H9 (cell line): ENCODE data around the gene USP13. TPM values are rescaled to one million over a fixed set of nuclear protein-coding genes. Genes with fewer than 3 reads are reported as not detected.

ENCODE experiments used
- DNase-seq: peaks from one replicate; pipeline ENCODE4 v3.0.0-alpha.2; 2017
- H2AFZ ChIP-seq: one replicate; pipeline ENCODE4 v1.6.1; 2013; ENCODE audit warnings: mild to moderate bottlenecking, low read length, control low read depth, moderate library complexity
- H2AK5ac ChIP-seq: 2 replicates; pipeline ENCODE4 v1.6.1; 2013; ENCODE audit warnings: low read length, control low read depth, mixed read lengths; ENCODE audit not compliant: insufficient read length
- H2BK120ac ChIP-seq: one replicate; pipeline ENCODE4 v1.6.1; 2013; ENCODE audit warnings: low read depth, mild to moderate bottlenecking, low read length, control low read depth, inconsistent platforms; ENCODE audit not compliant: poor library complexity, severe bottlenecking
- H2BK12ac ChIP-seq: 2 replicates; pipeline ENCODE4 v1.6.1; 2013; ENCODE audit warnings: low read length, control low read depth, mixed read lengths, low read depth; ENCODE audit not compliant: insufficient read length
- H2BK15ac ChIP-seq: 2 replicates; pipeline ENCODE4 v1.6.1; 2013; ENCODE audit warnings: low read depth, low read length, control low read depth
- H2BK20ac ChIP-seq: one replicate; pipeline ENCODE4 v1.6.1; 2013; ENCODE audit warnings: low read depth, mild to moderate bottlenecking, low read length, control low read depth, inconsistent platforms; ENCODE audit not compliant: poor library complexity, severe bottlenecking
- H2BK5ac ChIP-seq: 2 replicates; pipeline ENCODE4 v1.6.1; 2013; ENCODE audit warnings: low read length, control low read depth, mixed read lengths; ENCODE audit not compliant: insufficient read length
- H3K14ac ChIP-seq: 2 replicates; pipeline ENCODE4 v1.6.1; 2013; ENCODE audit warnings: low read length, control low read depth; ENCODE audit not compliant: insufficient read depth
- H3K18ac ChIP-seq: 2 replicates; pipeline ENCODE4 v1.6.1; 2013; ENCODE audit warnings: low read depth, mild to moderate bottlenecking, mixed read lengths, low read length, control low read depth; ENCODE audit not compliant: insufficient read length
- H3K23ac ChIP-seq: 2 replicates; pipeline ENCODE4 v1.6.1; 2013; ENCODE audit warnings: low read length, control low read depth, mixed read lengths, low read depth; ENCODE audit not compliant: insufficient read length
- H3K23me2 ChIP-seq: 2 replicates; pipeline ENCODE4 v1.6.1; 2013; ENCODE audit warnings: low read depth, mild to moderate bottlenecking, mixed read lengths, low read length, control low read depth; ENCODE audit not compliant: insufficient read length, poor library complexity, severe bottlenecking
- H3K27ac ChIP-seq: 2 replicates; pipeline ENCODE4 v1.5.1; 2013; ENCODE audit warnings: low read length, control low read depth, mixed read lengths, low read depth; ENCODE audit not compliant: insufficient read length
- H3K27me3 ChIP-seq: 2 replicates; pipeline ENCODE4 v1.6.1; 2013; ENCODE audit warnings: low read length, control low read depth, inconsistent platforms; ENCODE audit not compliant: insufficient read depth
- H3K4ac ChIP-seq: 2 replicates; pipeline ENCODE4 v1.6.1; 2013; ENCODE audit warnings: low read depth, mild to moderate bottlenecking, control low read depth, inconsistent platforms, low read length, moderate library complexity
- H3K4me1 ChIP-seq: 2 replicates; pipeline ENCODE4 v1.6.1; 2013; ENCODE audit warnings: low read length, control low read depth, inconsistent platforms; ENCODE audit not compliant: insufficient read depth
- H3K4me2 ChIP-seq: 2 replicates; pipeline ENCODE4 v1.6.1; 2013; ENCODE audit warnings: low read length, control low read depth, mixed read lengths; ENCODE audit not compliant: insufficient read length, insufficient read depth
- H3K56ac ChIP-seq: 2 replicates; pipeline ENCODE4 v1.6.1; 2013; ENCODE audit warnings: low read depth, mild to moderate bottlenecking, mixed read lengths, low read length, control low read depth; ENCODE audit not compliant: insufficient read length
- H3K79me1 ChIP-seq: 2 replicates; pipeline ENCODE4 v1.6.1; 2013; ENCODE audit warnings: low read depth, mild to moderate bottlenecking, moderate library complexity, low read length, control low read depth, inconsistent platforms; ENCODE audit not compliant: insufficient read depth, poor library complexity, severe bottlenecking
- H3K79me2 ChIP-seq: 2 replicates; pipeline ENCODE4 v1.6.1; 2013; ENCODE audit warnings: low read length, control low read depth, inconsistent platforms; ENCODE audit not compliant: insufficient read depth
- H3K9ac ChIP-seq: 2 replicates; pipeline ENCODE4 v1.6.1; 2013; ENCODE audit warnings: low read length, control low read depth, mixed read lengths; ENCODE audit not compliant: insufficient read length; ENCODE audit errors: extremely low read depth
- H3K9me3 ChIP-seq: one replicate; pipeline ENCODE4 v1.6.1; 2013; ENCODE audit warnings: low read depth, low read length, inconsistent platforms; ENCODE audit not compliant: control insufficient read depth
- H3T11ph ChIP-seq: one replicate; pipeline ENCODE4 v1.6.1; 2013; ENCODE audit warnings: mild to moderate bottlenecking, low read length, control low read depth, inconsistent platforms
- H4K20me1 ChIP-seq: one replicate; pipeline ENCODE4 v1.6.1; 2013; ENCODE audit not compliant: control insufficient read depth, insufficient read length, insufficient read depth
- H4K5ac ChIP-seq: 2 replicates; pipeline ENCODE4 v1.6.1; 2013; ENCODE audit warnings: low read depth, mild to moderate bottlenecking, mixed read lengths, low read length, control low read depth; ENCODE audit not compliant: insufficient read length
- H4K8ac ChIP-seq: replicated peaks from 2 replicates; pipeline ENCODE4 v1.6.1; 2013; ENCODE audit warnings: low read length, control low read depth, mixed read lengths, low read depth; ENCODE audit not compliant: insufficient read length
- H4K91ac ChIP-seq: 2 replicates; pipeline ENCODE4 v1.6.1; 2013; ENCODE audit warnings: low read depth, mild to moderate bottlenecking, moderate library complexity, mixed read lengths, low read length, control low read depth; ENCODE audit not compliant: insufficient read length
- H3K27ac Mint-ChIP-seq, 3 experiments: 2 replicates in 2 of 3; 3 replicates in 1 of 3; pipeline ENCODE4 v1.8.0; 2020 to 2021; ENCODE audit warnings: mixed read lengths in 3 of 3, mild to moderate bottlenecking in 1 of 3, moderate library complexity in 1 of 3
- H3K27me3 Mint-ChIP-seq: 2 replicates; pipeline ENCODE4 v1.8.0; 2021; ENCODE audit warnings: low read depth, mild to moderate bottlenecking, moderate library complexity, mixed read lengths
- H3K36me3 Mint-ChIP-seq, 3 experiments: 2 replicates in 2 of 3; 3 replicates in 1 of 3; pipeline ENCODE4 v1.8.0; 2020 to 2021; ENCODE audit warnings: low read depth in 3 of 3, mixed read lengths in 3 of 3; ENCODE audit not compliant: insufficient read depth in 1 of 3
- H3K4me1 Mint-ChIP-seq, 2 experiments: 2 replicates each; pipeline ENCODE4 v1.8.0; 2020; ENCODE audit warnings: mixed read lengths in 2 of 2
- H3K4me3 Mint-ChIP-seq, 2 experiments: 2 replicates in 1 of 2; 3 replicates in 1 of 2; pipeline ENCODE4 v1.8.0; 2020 to 2021; ENCODE audit warnings: mild to moderate bottlenecking in 2 of 2, mixed read lengths in 2 of 2, moderate library complexity in 1 of 2
- H3K9me3 Mint-ChIP-seq, 2 experiments: 2 replicates in 1 of 2; 3 replicates in 1 of 2; pipeline ENCODE4 v1.8.0; 2020; ENCODE audit warnings: mild to moderate bottlenecking in 2 of 2, mixed read lengths in 2 of 2, moderate library complexity in 1 of 2
- WGBS: extraction: QIAGEN DNeasy Blood & Tissue Kit; methylation state at CpG from one replicate; pipeline ENCODE4 v1.1.7; 2013; ENCODE audit warnings: missing lambda C conversion rate, low lambda C conversion rate, mixed read lengths; ENCODE audit not compliant: insufficient read length; ENCODE audit errors: extremely low coverage; 5-methylcytosine and 5-hydroxymethylcytosine counted together
- total RNA-seq: library from RNA; stranded (reverse); gene quantifications from 2 replicates; pipeline ENCODE4 v1.2.1, GENCODE V29; 2021
- TF ChIP-seq, protein P1 (sequence below): fragments of 200-600 bp; sonication (generic); conservative IDR thresholded peaks from 3 replicates; pipeline ENCODE4 v1.8.0; 2021; ENCODE audit warnings: antibody characterized with exemption, mild to moderate bottlenecking

The USP13 gene
- total RNA-seq, 1 experiment from 2014 or later, result 26.7 TPM

DNA sequence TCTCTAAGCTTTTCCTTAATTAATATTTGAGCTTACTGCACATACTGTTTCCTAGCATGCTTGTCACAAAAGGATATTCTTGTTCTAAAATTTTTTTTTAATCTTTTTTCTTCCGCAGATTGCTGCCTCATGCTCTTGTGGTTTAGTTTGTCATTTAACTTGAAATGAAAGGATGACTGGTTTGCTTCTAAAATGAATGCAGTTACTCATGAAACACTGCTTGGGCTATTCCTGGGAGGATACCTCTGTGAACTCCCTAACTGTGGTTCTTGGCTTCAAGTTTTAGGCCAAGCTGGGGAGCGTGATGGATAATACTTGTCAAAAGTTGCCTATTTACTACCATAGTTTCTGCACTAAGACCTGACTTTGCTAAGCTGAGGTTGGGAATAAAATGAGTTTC lies 64.0 kb downstream of the USP13 start:
- H3K27ac ChIP-seq, result no peak overlapping the region
- no peak overlapping the region for H2BK12ac ChIP-seq
- no peak for DNase-seq

More for the DNA sequence above, 64.0 kb downstream of the USP13 start:
- Histone ChIP-seq H2BK120ac (no peak overlapping the region), H4K91ac (no peak overlapping the region), H2BK20ac (no peak overlapping the region), H3K79me2 (no peaks in the 10 kb centered on the region), H2BK5ac (no peak overlapping the region), H3K4me2 (no peak overlapping the region), H3K23me2 (no peaks in the 10 kb centered on the region), H2BK15ac (no peak overlapping the region), H3K4me1 (peaks cover 4% of the 10 kb centered on the region; the same call in 1 of the 2 replicates), H3K14ac (no peak overlapping the region), H3K23ac (no peak overlapping the region), H4K20me1 (no peaks in the 10 kb centered on the region), H4K8ac (no peak overlapping the region), H3T11ph (no peak overlapping the region), H2AFZ (no peak overlapping the region), H3K9ac (no peak overlapping the region), H3K9me3 (no peaks in the 10 kb centered on the region), H3K18ac (no peak overlapping the region), H4K5ac (no peak overlapping the region), H2AK5ac (no peak overlapping the region), H3K4ac (no peak overlapping the region), H3K27me3 (no peaks in the 10 kb centered on the region), H3K56ac (no peak overlapping the region), H3K79me1 (no peaks in the 10 kb centered on the region)
- peaks cover 8 to 21% (median 20%) of the 10 kb centered on the region in 3 experiments; a peak in 6 of 7 replicates for H3K36me3 Mint-ChIP-seq
- no peaks in the 10 kb centered on the region for H3K9me3 Mint-ChIP-seq
- peak overlapping the region in 1 of 3 experiments; percentile 55; a peak in 3 of 7 replicates for H3K27ac Mint-ChIP-seq
- WGBS, result no CpG with 5 or more reads among the region's 2 CpGs
- TF ChIP-seq, protein P1, sequence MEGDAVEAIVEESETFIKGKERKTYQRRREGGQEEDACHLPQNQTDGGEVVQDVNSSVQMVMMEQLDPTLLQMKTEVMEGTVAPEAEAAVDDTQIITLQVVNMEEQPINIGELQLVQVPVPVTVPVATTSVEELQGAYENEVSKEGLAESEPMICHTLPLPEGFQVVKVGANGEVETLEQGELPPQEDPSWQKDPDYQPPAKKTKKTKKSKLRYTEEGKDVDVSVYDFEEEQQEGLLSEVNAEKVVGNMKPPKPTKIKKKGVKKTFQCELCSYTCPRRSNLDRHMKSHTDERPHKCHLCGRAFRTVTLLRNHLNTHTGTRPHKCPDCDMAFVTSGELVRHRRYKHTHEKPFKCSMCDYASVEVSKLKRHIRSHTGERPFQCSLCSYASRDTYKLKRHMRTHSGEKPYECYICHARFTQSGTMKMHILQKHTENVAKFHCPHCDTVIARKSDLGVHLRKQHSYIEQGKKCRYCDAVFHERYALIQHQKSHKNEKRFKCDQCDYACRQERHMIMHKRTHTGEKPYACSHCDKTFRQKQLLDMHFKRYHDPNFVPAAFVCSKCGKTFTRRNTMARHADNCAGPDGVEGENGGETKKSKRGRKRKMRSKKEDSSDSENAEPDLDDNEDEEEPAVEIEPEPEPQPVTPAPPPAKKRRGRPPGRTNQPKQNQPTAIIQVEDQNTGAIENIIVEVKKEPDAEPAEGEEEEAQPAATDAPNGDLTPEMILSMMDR, result no peak
- peaks cover 31% of the 10 kb centered on the region in 2 experiments for H3K4me1 Mint-ChIP-seq
- H3K27me3 Mint-ChIP-seq, result no peaks in the 10 kb centered on the region
- H3K4me3 Mint-ChIP-seq, result no peak overlapping the region
